ENCODE results near the gene SAP130.

SAP130 gene

GRCh38 chr2:127897531-127898211, 130.2 kb downstream of the SAP130 start:
- DNase-seq (ENCODE audit: extremely low read depth, low read depth): no peak
- no peak overlapping the region for H3K4me3 ChIP-seq (replicated peaks; ENCODE audit: low read depth, low read length)
- TF ChIP-seq CTCF (IDR thresholded peaks at IDR 0.05; ENCODE audit: low read depth, low read length, missing control alignments): no peak

GRCh38 chr2:127893494-127893893, 134.4 kb downstream of the SAP130 start:
- no peak overlapping the region for H3K4me3 ChIP-seq (replicated peaks; ENCODE audit: low read depth, low read length)
- DNase-seq (ENCODE audit: extremely low read depth, low read depth): no peak
- TF ChIP-seq CTCF (IDR thresholded peaks at IDR 0.05; ENCODE audit: low read depth, low read length, missing control alignments): no peak

- H3K4me3 ChIP-seq (replicated peaks; ENCODE audit: low read depth, low read length): no peak overlapping the region
- no peak for DNase-seq (ENCODE audit: extremely low read depth, low read depth)
- TF ChIP-seq CTCF (IDR thresholded peaks at IDR 0.05; ENCODE audit: low read depth, low read length, missing control alignments): no peak
Observed at GRCh38 chr2:127893033-127893432, 134.8 kb downstream of the SAP130 start.

GRCh38 chr2:127891811-127892210, 136.0 kb downstream of the SAP130 start:
- DNase-seq (ENCODE audit: extremely low read depth, low read depth): no peak
- H3K4me3 ChIP-seq (replicated peaks; ENCODE audit: low read depth, low read length): no peak overlapping the region
- TF ChIP-seq CTCF (IDR thresholded peaks at IDR 0.05; ENCODE audit: low read depth, low read length, missing control alignments): no peak

All from HFF-Myc (cell line).